Endodermal cell (in vitro differentiated cells): ENCODE results near the gene TENT5C. TPM values are rescaled to one million over a fixed set of nuclear protein-coding genes. Genes with fewer than 3 reads are reported as not detected.
A peak's percentile ranks its signal among the peaks of the same experiment; 100 is the strongest.

Experiments used
- DNase-seq: peaks from one replicate; pipeline ENCODE4 v3.0.0-alpha.2; 2017
- H3K27ac ChIP-seq: 2 replicates; pipeline ENCODE4 v1.5.1; 2013; ENCODE audit warnings: mild to moderate bottlenecking, low read depth, low read length, moderate library complexity
- H3K27me3 ChIP-seq: 2 replicates; pipeline ENCODE4 v1.6.1; 2013; ENCODE audit warnings: mild to moderate bottlenecking, low read length, moderate library complexity; ENCODE audit not compliant: insufficient read depth, control insufficient read depth, poor library complexity, severe bottlenecking
- H3K36me3 ChIP-seq: 2 replicates; pipeline ENCODE4 v1.7.0; 2013; ENCODE audit warnings: mild to moderate bottlenecking, low read length, moderate library complexity; ENCODE audit not compliant: control insufficient read depth, insufficient read depth
- H3K4me1 ChIP-seq: one replicate; pipeline ENCODE4 v1.7.0; 2013; ENCODE audit warnings: low read length; ENCODE audit not compliant: control insufficient read depth, insufficient read depth
- H3K4me3 ChIP-seq: 2 replicates; pipeline ENCODE4 v1.5.1; 2013; ENCODE audit warnings: mild to moderate bottlenecking, low read length, moderate library complexity
- H3K9ac ChIP-seq: 2 replicates; pipeline ENCODE4 v1.6.1; 2013; ENCODE audit warnings: mild to moderate bottlenecking, low read length, moderate library complexity; ENCODE audit not compliant: poor library complexity, severe bottlenecking; ENCODE audit errors: extremely low read depth
- H3K9me3 ChIP-seq: 2 replicates; pipeline ENCODE4 v1.6.1; 2013; ENCODE audit warnings: mild to moderate bottlenecking, low read length, moderate library complexity; ENCODE audit not compliant: control insufficient read depth
- H3K27ac Mint-ChIP-seq: 2 replicates; pipeline ENCODE4 v1.8.0; 2020; ENCODE audit warnings: mixed read lengths
- H3K27me3 Mint-ChIP-seq: 2 replicates; pipeline ENCODE4 v1.8.0; 2021; ENCODE audit warnings: mild to moderate bottlenecking, mixed read lengths; ENCODE audit not compliant: insufficient read depth
- H3K36me3 Mint-ChIP-seq: 2 replicates; pipeline ENCODE4 v1.8.0; 2020; ENCODE audit warnings: low read depth, mixed read lengths
- H3K4me1 Mint-ChIP-seq: 2 replicates; pipeline ENCODE4 v1.8.0; 2020; ENCODE audit warnings: mixed read lengths
- H3K4me3 Mint-ChIP-seq: 2 replicates; pipeline ENCODE4 v1.8.0; 2020; ENCODE audit warnings: mild to moderate bottlenecking, moderate library complexity, mixed read lengths
- H3K9me3 Mint-ChIP-seq: 2 replicates; pipeline ENCODE4 v1.8.0; 2020; ENCODE audit warnings: mild to moderate bottlenecking, mixed read lengths
- CTCF ChIP-seq: fragments of 200-600 bp; sonication (generic); conservative IDR thresholded peaks from 2 replicates; pipeline ENCODE4 v1.5.0; 2021; ENCODE audit warnings: antibody characterized with exemption, mild to moderate bottlenecking
- WGBS, 2 experiments: methylation state at CpG; one replicate each; pipeline versions ENCODE4 v1.1.5 to v1.1.7; 2013; ENCODE audit warnings: missing lambda C conversion rate in 2 of 2, mixed read lengths in 1 of 2; ENCODE audit not compliant: insufficient coverage in 1 of 2, insufficient read length in 1 of 2; 5-methylcytosine and 5-hydroxymethylcytosine counted together
- total RNA-seq, 2 donors: library from RNA; stranded (reverse); fragmentation: NEBNext Ultra II Directional in 1 of 2; extraction: Animal tissue kit (Norgen Biotek cat#: 25700) in 1 of 2; gene quantifications; 2 replicates in 1 of 2; 3 replicates in 1 of 2; pipeline ENCODE4 v1.2.1, GENCODE V29; 2021

The TENT5C gene
- total RNA-seq, 2 donors from 2014 or later: 1.0 to 1.4 TPM

GRCh38 chr1:117566556-117566955 is 39.3 kb upstream of the TENT5C start:
- H3K9me3 Mint-ChIP-seq: no peaks in the 10 kb centered on the region
- Histone ChIP-seq H3K27ac (no peak overlapping the region), H3K4me3 (no peak overlapping the region), H3K9me3 (no peaks in the 10 kb centered on the region), H3K9ac (no peak overlapping the region), H3K4me1 (no peaks in the 10 kb centered on the region), H3K36me3 (no peaks in the 10 kb centered on the region), H3K27me3 (no peaks in the 10 kb centered on the region)
- no peak overlapping the region for H3K27ac Mint-ChIP-seq
- 50 to 90% methylated on average over 1 to 3 of the region's 3 CpGs for WGBS, 2 experiments
- no peak for DNase-seq
- H3K36me3 Mint-ChIP-seq: no peaks in the 10 kb centered on the region
- TF ChIP-seq CTCF: no peak
- H3K27me3 Mint-ChIP-seq: peaks cover 30% of the 10 kb centered on the region
- H3K4me3 Mint-ChIP-seq: no peak overlapping the region
- peaks cover 9% of the 10 kb centered on the region for H3K4me1 Mint-ChIP-seq

- no peak overlapping the region for H3K4me3 Mint-ChIP-seq
- DNase-seq: peak; percentile 17
- TF ChIP-seq CTCF: no peak
Measured at GRCh38 chr1:117567435-117567834, 38.4 kb upstream of the TENT5C start.

GRCh38 chr1:117567976-117568375 is 37.9 kb upstream of the TENT5C start:
- no peak overlapping the region for H3K27ac Mint-ChIP-seq
- 88 to 90% methylated on average over 3 of the region's 3 CpGs for WGBS, 2 experiments
- H3K4me3 Mint-ChIP-seq: no peak overlapping the region
- no peaks in the 10 kb centered on the region for H3K9me3 Mint-ChIP-seq
- no peaks in the 10 kb centered on the region for H3K4me1 Mint-ChIP-seq
- TF ChIP-seq CTCF: no peak
- no peaks in the 10 kb centered on the region for H3K9me3 ChIP-seq
- no peaks in the 10 kb centered on the region for H3K27me3 ChIP-seq
- H3K27ac ChIP-seq: no peak overlapping the region
- peaks cover 24% of the 10 kb centered on the region for H3K27me3 Mint-ChIP-seq
- H3K4me1 ChIP-seq: no peaks in the 10 kb centered on the region
- H3K4me3 ChIP-seq: no peak overlapping the region
- DNase-seq: peak; percentile 21
- no peaks in the 10 kb centered on the region for H3K36me3 Mint-ChIP-seq
- no peaks in the 10 kb centered on the region for H3K36me3 ChIP-seq
- H3K9ac ChIP-seq: no peak overlapping the region

More at GRCh38 chr1:117567435-117567834, 38.4 kb upstream of the TENT5C start:
- H3K27me3 ChIP-seq: no peaks in the 10 kb centered on the region
- Mint-ChIP-seq H3K27me3 (peaks cover 29% of the 10 kb centered on the region), H3K27ac (no peak overlapping the region), H3K36me3 (no peaks in the 10 kb centered on the region), H3K9me3 (no peaks in the 10 kb centered on the region), H3K4me1 (peaks cover under 1% of the 10 kb centered on the region)
- no peaks in the 10 kb centered on the region for H3K36me3 ChIP-seq
- no peak overlapping the region for H3K27ac ChIP-seq
- 92 to 96% methylated on average over 10 of the region's 10 CpGs for WGBS, 2 experiments
- H3K9me3 ChIP-seq: no peaks in the 10 kb centered on the region
- no peak overlapping the region for H3K4me3 ChIP-seq
- no peaks in the 10 kb centered on the region for H3K4me1 ChIP-seq
- no peak overlapping the region for H3K9ac ChIP-seq
